ENCODE data around the gene GDF9. TPM values are rescaled to one million over a fixed set of nuclear protein-coding genes. Genes with fewer than 3 reads are reported as not detected.
A peak's percentile ranks its signal among the peaks of the same experiment; 100 is the strongest.

GDF9 gene
- total RNA-seq, result 0.09 TPM

GRCh38 chr5:132866342-132867045 lies at the start of gene GDF9, which contains the start of gene UQCRQ:
TSS of gene GDF9 (minus strand) at chr5:132866469. CDS start at chr5:132864533, 1,936 bp downstream.
TSS of gene UQCRQ (plus strand) at chr5:132866642. CDS start at chr5:132866882, 240 bp downstream.
- peak; percentile 98 for DNase-seq (ENCODE audit: low spot score)

- no peak for DNase-seq (ENCODE audit: low spot score)
Observed at GRCh38 chr5:132915681-132916080, 49.4 kb upstream of the GDF9 start.

- DNase-seq (ENCODE audit: low spot score), result no peak
Observed at GRCh38 chr5:132909702-132910101, 43.4 kb upstream of the GDF9 start.

GRCh38 chr5:132907161-132907560 lies 40.9 kb upstream of the GDF9 start:
- no peak for DNase-seq (ENCODE audit: low spot score)

GRCh38 chr5:132905938-132906337 lies 39.7 kb upstream of the GDF9 start:
- no peak for DNase-seq (ENCODE audit: low spot score)

- no peak for DNase-seq (ENCODE audit: low spot score)
Observed at GRCh38 chr5:132901730-132902129, 35.5 kb upstream of the GDF9 start.

- no peak for DNase-seq (ENCODE audit: low spot score)
Observed at GRCh38 chr5:132901036-132901435, 34.8 kb upstream of the GDF9 start.

GRCh38 chr5:132898094-132898493 lies 31.8 kb upstream of the GDF9 start:
- no peak for DNase-seq (ENCODE audit: low spot score)

GRCh38 chr5:132896685-132897084 lies 30.4 kb upstream of the GDF9 start:
- no peak for DNase-seq (ENCODE audit: low spot score)

- no peak for DNase-seq (ENCODE audit: low spot score)
Observed at GRCh38 chr5:132895719-132896305, 29.5 kb upstream of the GDF9 start.

- DNase-seq (ENCODE audit: low spot score), result no peak
Observed at GRCh38 chr5:132890817-132891216, 24.5 kb upstream of the GDF9 start.

- DNase-seq (ENCODE audit: low spot score), result no peak
Observed at GRCh38 chr5:132889501-132889900, 23.2 kb upstream of the GDF9 start.

- DNase-seq (ENCODE audit: low spot score), result no peak
Observed at GRCh38 chr5:132887283-132887682, 21.0 kb upstream of the GDF9 start.

- DNase-seq (ENCODE audit: low spot score), result no peak
Observed at GRCh38 chr5:132886064-132886823, 20.0 kb upstream of the GDF9 start.

GRCh38 chr5:132884548-132884947 lies 18.3 kb upstream of the GDF9 start:
- no peak for DNase-seq (ENCODE audit: low spot score)

- DNase-seq (ENCODE audit: low spot score), result peak; percentile 52
Observed at GRCh38 chr5:132883261-132883834, 17.1 kb upstream of the GDF9 start.

GRCh38 chr5:132877938-132878337 lies 11.7 kb upstream of the GDF9 start:
- no peak for DNase-seq (ENCODE audit: low spot score)

GRCh38 chr5:132877466-132877865 lies 11.2 kb upstream of the GDF9 start:
- DNase-seq (ENCODE audit: low spot score), result no peak

GRCh38 chr5:132876020-132876759 lies 9.9 kb upstream of the GDF9 start:
- no peak for DNase-seq (ENCODE audit: low spot score)

GRCh38 chr5:132873930-132874271 lies 7.6 kb upstream of the GDF9 start:
- DNase-seq (ENCODE audit: low spot score), result no peak

- peak; percentile 83 for DNase-seq (ENCODE audit: low spot score)
Observed at GRCh38 chr5:132873119-132873929, 7.1 kb upstream of the GDF9 start, which contains the start of gene LEAP2. TSS of gene LEAP2 (plus strand) at chr5:132873668. CDS start at chr5:132873695, 27 bp downstream.
